Neural crest cell (in vitro differentiated cells): ENCODE results near the gene C11orf58. TPM values are rescaled to one million over a fixed set of nuclear protein-coding genes. Genes with fewer than 3 reads are reported as not detected.
A peak's percentile ranks its signal among the peaks of the same experiment; 100 is the strongest.

Experiments used
- DNase-seq: peaks from one replicate; pipeline ENCODE4 v3.0.0; 2021; ENCODE audit warnings: low read depth, mixed read lengths, low spot score
- H3K27ac Mint-ChIP-seq: one replicate; pipeline ENCODE4 v1.8.0; 2021; ENCODE audit warnings: mild to moderate bottlenecking, mixed read lengths; ENCODE audit not compliant: unreplicated experiment
- H3K27me3 Mint-ChIP-seq: 2 replicates; pipeline ENCODE4 v1.8.0; 2021; ENCODE audit warnings: low read depth, mild to moderate bottlenecking, mixed read lengths
- H3K36me3 Mint-ChIP-seq: 2 replicates; pipeline ENCODE4 v1.8.0; 2021; ENCODE audit warnings: low read depth, mild to moderate bottlenecking, mixed read lengths
- H3K4me1 Mint-ChIP-seq: 2 replicates; pipeline ENCODE4 v1.8.0; 2021; ENCODE audit warnings: mixed read lengths
- H3K4me3 Mint-ChIP-seq: one replicate; pipeline ENCODE4 v1.8.0; 2021; ENCODE audit warnings: mild to moderate bottlenecking, mixed read lengths
- H3K9me3 Mint-ChIP-seq: 2 replicates; pipeline ENCODE4 v1.8.0; 2021; ENCODE audit warnings: mixed read lengths
- total RNA-seq: library from RNA; stranded (reverse); gene quantifications from 2 replicates; pipeline ENCODE4 v1.2.1, GENCODE V29; 2021
- TF ChIP-seq, protein P1 (sequence below): fragments of 200-600 bp; sonication (generic); conservative IDR thresholded peaks from 2 replicates; pipeline ENCODE4 v1.5.0; 2021; ENCODE audit warnings: antibody characterized with exemption, mild to moderate bottlenecking

Gene C11orf58
- total RNA-seq, 1 donor from 2014 or later = 203 TPM

GRCh38 chr11:16806791-16807190, 68.3 kb downstream of the C11orf58 start:
- Mint-ChIP-seq H3K27ac (peak overlapping the region; percentile 32), H3K4me1 (peaks cover 8% of the 10 kb centered on the region), H3K36me3 (peaks cover 3% of the 10 kb centered on the region), H3K9me3 (no peaks in the 10 kb centered on the region), H3K27me3 (no peaks in the 10 kb centered on the region), H3K4me3 (no peak overlapping the region)
- no peak for DNase-seq
- TF ChIP-seq, protein P1, sequence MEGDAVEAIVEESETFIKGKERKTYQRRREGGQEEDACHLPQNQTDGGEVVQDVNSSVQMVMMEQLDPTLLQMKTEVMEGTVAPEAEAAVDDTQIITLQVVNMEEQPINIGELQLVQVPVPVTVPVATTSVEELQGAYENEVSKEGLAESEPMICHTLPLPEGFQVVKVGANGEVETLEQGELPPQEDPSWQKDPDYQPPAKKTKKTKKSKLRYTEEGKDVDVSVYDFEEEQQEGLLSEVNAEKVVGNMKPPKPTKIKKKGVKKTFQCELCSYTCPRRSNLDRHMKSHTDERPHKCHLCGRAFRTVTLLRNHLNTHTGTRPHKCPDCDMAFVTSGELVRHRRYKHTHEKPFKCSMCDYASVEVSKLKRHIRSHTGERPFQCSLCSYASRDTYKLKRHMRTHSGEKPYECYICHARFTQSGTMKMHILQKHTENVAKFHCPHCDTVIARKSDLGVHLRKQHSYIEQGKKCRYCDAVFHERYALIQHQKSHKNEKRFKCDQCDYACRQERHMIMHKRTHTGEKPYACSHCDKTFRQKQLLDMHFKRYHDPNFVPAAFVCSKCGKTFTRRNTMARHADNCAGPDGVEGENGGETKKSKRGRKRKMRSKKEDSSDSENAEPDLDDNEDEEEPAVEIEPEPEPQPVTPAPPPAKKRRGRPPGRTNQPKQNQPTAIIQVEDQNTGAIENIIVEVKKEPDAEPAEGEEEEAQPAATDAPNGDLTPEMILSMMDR = no peak

DNA sequence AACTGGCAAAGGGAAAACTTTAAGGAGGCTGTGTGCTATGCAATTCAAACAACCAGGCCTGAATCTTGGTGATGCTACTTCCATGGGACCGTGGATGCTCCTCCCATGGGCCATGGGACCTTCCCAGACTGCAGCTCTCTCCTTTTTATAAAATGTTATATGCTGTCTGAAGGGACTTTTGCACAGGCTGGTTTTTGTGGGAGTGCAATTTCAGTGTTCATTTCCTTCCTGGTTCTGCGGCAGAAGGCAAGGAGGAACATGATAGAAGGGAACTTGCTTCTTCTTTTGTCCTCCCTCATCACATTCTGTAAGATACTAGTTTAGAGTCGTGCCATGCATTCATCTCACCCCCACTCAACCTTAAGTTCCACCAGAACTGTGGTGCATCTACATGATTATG, 68.9 kb downstream of the C11orf58 start:
- Mint-ChIP-seq H3K4me1 (peaks cover 13% of the 10 kb centered on the region), H3K9me3 (no peaks in the 10 kb centered on the region), H3K4me3 (no peak overlapping the region), H3K27ac (no peak overlapping the region), H3K27me3 (no peaks in the 10 kb centered on the region), H3K36me3 (peaks cover 3% of the 10 kb centered on the region)
- no peak for DNase-seq
- TF ChIP-seq, protein P1 = no peak
